Measurements from ENCODE around the gene LONRF2.

DNA sequence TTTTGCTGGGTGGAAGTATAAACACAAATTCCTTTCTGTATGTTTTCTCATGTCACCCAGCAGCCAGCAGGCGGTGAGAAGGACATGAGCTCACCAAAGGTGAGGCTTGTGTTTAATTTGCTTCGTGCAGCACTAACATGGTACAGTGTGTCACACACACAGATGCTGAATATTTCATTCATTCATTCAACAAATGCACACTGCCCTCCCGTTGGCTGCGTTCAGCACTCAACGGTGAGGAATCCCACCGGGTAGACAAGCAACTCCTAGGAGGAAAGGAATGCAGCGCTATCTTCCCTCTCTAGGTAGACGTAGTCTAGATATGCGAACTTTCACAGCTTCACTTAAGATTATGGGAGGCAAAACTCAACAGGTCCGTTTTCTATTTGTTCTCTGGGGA is 85.1 kb downstream of the LONRF2 start:
- TF ChIP-seq POLR2A (IDR thresholded peaks at IDR 0.05; ENCODE audit: low read length) (no peak), EP300 (IDR thresholded peaks at IDR 0.05) (no peak), RNF2 (IDR thresholded peaks at IDR 0.05; ENCODE audit: borderline replicate concordance, low read depth) (no peak), CHD4 (IDR thresholded peaks at IDR 0.05; ENCODE audit: borderline replicate concordance) (no peak), RCOR1 (IDR thresholded peaks at IDR 0.05; ENCODE audit: low read depth, low read length) (no peak)
- TF ChIP-seq, protein P1, sequence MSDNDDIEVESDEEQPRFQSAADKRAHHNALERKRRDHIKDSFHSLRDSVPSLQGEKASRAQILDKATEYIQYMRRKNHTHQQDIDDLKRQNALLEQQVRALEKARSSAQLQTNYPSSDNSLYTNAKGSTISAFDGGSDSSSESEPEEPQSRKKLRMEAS (IDR thresholded peaks at IDR 0.05) = no peak
- TF ChIP-seq, protein P2, sequence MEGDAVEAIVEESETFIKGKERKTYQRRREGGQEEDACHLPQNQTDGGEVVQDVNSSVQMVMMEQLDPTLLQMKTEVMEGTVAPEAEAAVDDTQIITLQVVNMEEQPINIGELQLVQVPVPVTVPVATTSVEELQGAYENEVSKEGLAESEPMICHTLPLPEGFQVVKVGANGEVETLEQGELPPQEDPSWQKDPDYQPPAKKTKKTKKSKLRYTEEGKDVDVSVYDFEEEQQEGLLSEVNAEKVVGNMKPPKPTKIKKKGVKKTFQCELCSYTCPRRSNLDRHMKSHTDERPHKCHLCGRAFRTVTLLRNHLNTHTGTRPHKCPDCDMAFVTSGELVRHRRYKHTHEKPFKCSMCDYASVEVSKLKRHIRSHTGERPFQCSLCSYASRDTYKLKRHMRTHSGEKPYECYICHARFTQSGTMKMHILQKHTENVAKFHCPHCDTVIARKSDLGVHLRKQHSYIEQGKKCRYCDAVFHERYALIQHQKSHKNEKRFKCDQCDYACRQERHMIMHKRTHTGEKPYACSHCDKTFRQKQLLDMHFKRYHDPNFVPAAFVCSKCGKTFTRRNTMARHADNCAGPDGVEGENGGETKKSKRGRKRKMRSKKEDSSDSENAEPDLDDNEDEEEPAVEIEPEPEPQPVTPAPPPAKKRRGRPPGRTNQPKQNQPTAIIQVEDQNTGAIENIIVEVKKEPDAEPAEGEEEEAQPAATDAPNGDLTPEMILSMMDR (IDR thresholded peaks at IDR 0.05) = no peak
